Renal cortex interstitium (tissue), 11 donors: ENCODE data around the gene STING1. TPM values are rescaled to one million over a fixed set of nuclear protein-coding genes. Genes with fewer than 3 reads are reported as not detected.
"Not testable (repeated sequence)": the region's sequence is repeated elsewhere in the genome, so short reads cannot be mapped to it uniquely, and the experiment has no call there.

Experiments used
- DNase-seq, 11 donors: peaks; one replicate each; pipeline ENCODE4 v3.0.0-alpha.2; 2013; ENCODE audit warnings: low read depth in 9 of 11, low spot score in 4 of 11; ENCODE audit errors: extremely low read depth in 1 of 11
- polyA plus RNA-seq, 3 donors: library from polyadenylated mRNA; unstranded; fragments of 120-200 nt; gene quantifications; one replicate each; pipeline ENCODE4 v1.2.1, GENCODE V29; 2013; ENCODE audit not compliant: insufficient read length in 3 of 3

The STING1 gene
- polyA plus RNA-seq, 3 donors = 24.7 to 37.7 (median 36.8) TPM

GRCh38 chr5:139513434-139513833 lies 30.9 kb upstream of the STING1 start:
- peak; percentile 39 to 69 (median 52) for DNase-seq

- no peak for DNase-seq
Observed at GRCh38 chr5:139512786-139513390, 30.3 kb upstream of the STING1 start.

GRCh38 chr5:139504722-139505121 lies 22.2 kb upstream of the STING1 start:
- DNase-seq = not testable (repeated sequence)

GRCh38 chr5:139503879-139504278 lies 21.3 kb upstream of the STING1 start:
- not testable (repeated sequence) for DNase-seq

- not testable (repeated sequence) for DNase-seq
Observed at GRCh38 chr5:139503036-139503817, 20.7 kb upstream of the STING1 start.

- DNase-seq = no peak
Observed at GRCh38 chr5:139501381-139501780, 18.8 kb upstream of the STING1 start.

GRCh38 chr5:139495638-139496435 lies 13.3 kb upstream of the STING1 start:
- no peak for DNase-seq

- no peak for DNase-seq
Observed at GRCh38 chr5:139494832-139495231, 12.3 kb upstream of the STING1 start.

- no peak for DNase-seq
Observed at GRCh38 chr5:139494256-139494655, 11.7 kb upstream of the STING1 start.

- DNase-seq = no peak
Observed at GRCh38 chr5:139492700-139493192, 10.2 kb upstream of the STING1 start.

GRCh38 chr5:139488260-139488659 lies 5.7 kb upstream of the STING1 start:
- DNase-seq = no peak

GRCh38 chr5:139486201-139486600 lies 3.6 kb upstream of the STING1 start:
- DNase-seq = no peak

- DNase-seq = not testable (repeated sequence)
Observed at GRCh38 chr5:139482890-139483208, 291 bp upstream of the STING1 start.

- no peak for DNase-seq
Observed at GRCh38 chr5:139481580-139482049, 943 bp downstream of the STING1 start.

- DNase-seq = no peak
Observed at GRCh38 chr5:139481122-139481533, 1.4 kb downstream of the STING1 start.

GRCh38 chr5:139479729-139480128 lies 2.8 kb downstream of the STING1 start:
- not testable (repeated sequence) for DNase-seq

GRCh38 chr5:139478657-139479423 lies 3.7 kb downstream of the STING1 start:
- not testable (repeated sequence) for DNase-seq

- no peak for DNase-seq
Observed at GRCh38 chr5:139475865-139476617, 6.5 kb downstream of the STING1 start.
